IMR-90 (cell line): ENCODE measurements around the gene TSPYL1. TPM values are rescaled to one million over a fixed set of nuclear protein-coding genes. Genes with fewer than 3 reads are reported as not detected.

ENCODE experiments used
- ATAC-seq: fragments of 200-7000 bp; cut with Tn5 transposase; 2 replicates; pipeline ENCODE4 v1.9.1; 2020; ENCODE audit warnings: low read depth, mild to moderate bottlenecking, moderate library complexity
- BruUV-seq: library from RNA; stranded (reverse); fragments of 400-500 nt; replicated peaks from 2 replicates; lab custom pipeline; 2021; lab: Mats Ljungman, UMichigan
- CTCF ChIA-PET: fragments of 300-600 bp; formaldehyde crosslinking; extraction: SDS; loops from one replicate; lab custom pipeline; 2021; ENCODE audit warnings: antibody characterized with exemption; lab: Yijun Ruan, JAX
- POLR2A ChIA-PET: fragments of 300-600 bp; sonication (Branson Sonifier 250); formaldehyde crosslinking; loops from one replicate; lab custom pipeline; 2022; ENCODE audit warnings: antibody characterized with exemption; ENCODE audit not compliant: unreplicated experiment; lab: Charles Lee
- DNase-seq: peaks from one replicate; pipeline ENCODE4 v3.0.0; 2013
- H2AFZ ChIP-seq: replicated peaks from 2 replicates; pipeline ENCODE3; 2013; ENCODE audit warnings: low read length, mild to moderate bottlenecking; ENCODE audit not compliant: poor library complexity
- H2AK5ac ChIP-seq: 2 replicates; pipeline ENCODE4 v1.6.1; 2013; ENCODE audit warnings: low read depth, low read length, inconsistent platforms
- H2AK9ac ChIP-seq: replicated peaks from 2 replicates; pipeline ENCODE3; 2013; ENCODE audit warnings: mild to moderate bottlenecking, low read depth, low read length, moderate library complexity; ENCODE audit not compliant: poor library complexity
- H2BK120ac ChIP-seq: 2 replicates; pipeline ENCODE4 v1.6.1; 2013; ENCODE audit warnings: low read depth, low read length, inconsistent platforms
- H2BK15ac ChIP-seq: 3 replicates; pipeline ENCODE4 v1.6.1; 2013; ENCODE audit warnings: low read depth, low read length, inconsistent platforms
- H2BK20ac ChIP-seq: 2 replicates; pipeline ENCODE4 v1.6.1; 2013; ENCODE audit warnings: low read depth, mild to moderate bottlenecking, inconsistent platforms, low read length, moderate library complexity
- H2BK5ac ChIP-seq: 2 replicates; pipeline ENCODE4 v1.6.1; 2013; ENCODE audit warnings: mild to moderate bottlenecking, low read depth, low read length, inconsistent platforms; ENCODE audit not compliant: poor library complexity, severe bottlenecking
- H3K14ac ChIP-seq: replicated peaks from 2 replicates; pipeline ENCODE4 v1.6.1; 2013; ENCODE audit warnings: low read depth, low read length, inconsistent platforms
- H3K18ac ChIP-seq: 2 replicates; pipeline ENCODE4 v1.6.1; 2013; ENCODE audit warnings: low read depth, low read length, control low read depth
- H3K23ac ChIP-seq: 2 replicates; pipeline ENCODE4 v1.6.1; 2013; ENCODE audit warnings: low read depth, low read length, inconsistent platforms
- H3K27ac ChIP-seq: 2 replicates; pipeline ENCODE4 v1.5.1; 2013; ENCODE audit warnings: mild to moderate bottlenecking, control low read depth, low read length; ENCODE audit not compliant: insufficient read depth
- H3K27me3 ChIP-seq: 2 replicates; pipeline ENCODE4 v1.6.1; 2013; ENCODE audit warnings: low read length; ENCODE audit not compliant: control insufficient read depth, insufficient read depth
- H3K36me3 ChIP-seq: 2 replicates; pipeline ENCODE4 v1.6.1; 2013; ENCODE audit warnings: low read length, mixed read lengths; ENCODE audit not compliant: control insufficient read depth, insufficient read depth
- H3K4ac ChIP-seq: 2 replicates; pipeline ENCODE4 v1.6.1; 2013; ENCODE audit warnings: low read depth, low read length, inconsistent platforms
- H3K4me1 ChIP-seq: 2 replicates; pipeline ENCODE4 v1.6.1; 2013; ENCODE audit warnings: low read length, mixed read lengths; ENCODE audit not compliant: control insufficient read depth, insufficient read depth
- H3K4me2 ChIP-seq: 2 replicates; pipeline ENCODE4 v1.6.1; 2013; ENCODE audit warnings: low read depth, mild to moderate bottlenecking, control low read depth, low read length, moderate library complexity
- H3K4me3 ChIP-seq: 2 replicates; pipeline ENCODE4 v1.5.1; 2013; ENCODE audit warnings: low read depth, mild to moderate bottlenecking, control low read depth, low read length, moderate library complexity; ENCODE audit not compliant: insufficient read depth
- H3K56ac ChIP-seq: 2 replicates; pipeline ENCODE4 v1.6.1; 2013; ENCODE audit warnings: low read length, inconsistent platforms; ENCODE audit not compliant: insufficient read depth; ENCODE audit errors: extremely low read depth
- H3K79me1 ChIP-seq, 2 experiments: 2 replicates each; pipeline ENCODE4 v1.6.1; 2013; ENCODE audit warnings: low read length in 2 of 2, inconsistent platforms in 1 of 2, low read depth in 1 of 2
- H3K9ac ChIP-seq: 2 replicates; pipeline ENCODE4 v1.6.1; 2013; ENCODE audit warnings: low read depth, low read length, control low read depth
- H3K9me1 ChIP-seq: 2 replicates; pipeline ENCODE4 v1.6.1; 2013; ENCODE audit warnings: low read length, inconsistent platforms; ENCODE audit not compliant: insufficient read depth
- H3K9me3 ChIP-seq: 2 replicates; pipeline ENCODE4 v1.6.1; 2013; ENCODE audit warnings: low read length; ENCODE audit not compliant: control insufficient read depth, insufficient read depth
- H4K20me1 ChIP-seq: 2 replicates; pipeline ENCODE4 v1.6.1; 2013; ENCODE audit warnings: low read length, inconsistent platforms; ENCODE audit not compliant: insufficient read depth
- H4K5ac ChIP-seq: 2 replicates; pipeline ENCODE4 v1.6.1; 2013; ENCODE audit warnings: mild to moderate bottlenecking, low read depth, low read length, control low read depth
- H4K8ac ChIP-seq, 2 experiments: 2 replicates each; pipeline ENCODE4 v1.6.1; 2013; ENCODE audit warnings: low read depth in 2 of 2, low read length in 2 of 2, control low read depth in 1 of 2, inconsistent platforms in 1 of 2
- H4K91ac ChIP-seq: 2 replicates; pipeline ENCODE4 v1.6.1; 2013; ENCODE audit warnings: low read depth, low read length, inconsistent platforms; ENCODE audit not compliant: insufficient read depth
- BHLHE40 ChIP-seq: fragments of 150-350 bp; IDR thresholded peaks from 2 replicates; pipeline ENCODE4 v1.6.1; 2016; ENCODE audit warnings: mild to moderate bottlenecking, low read depth, low read length
- CEBPB ChIP-seq: IDR thresholded peaks from 2 replicates; pipeline ENCODE4 v1.6.1; 2012; ENCODE audit warnings: low read depth, low read length, improper control_type of control experiment
- CHD1 ChIP-seq: IDR thresholded peaks from 2 replicates; pipeline ENCODE4 v1.6.1; 2012; ENCODE audit warnings: low read depth, low read length, improper control_type of control experiment
- CTCF ChIP-seq: conservative IDR thresholded peaks from 2 replicates; pipeline ENCODE4 v1.5.1; 2012; ENCODE audit warnings: mild to moderate bottlenecking, low read depth, low read length, improper control_type of control experiment
- MXI1 ChIP-seq: IDR thresholded peaks from 2 replicates; pipeline ENCODE4 v1.6.1; 2012; ENCODE audit warnings: low read depth, mild to moderate bottlenecking, low read length, moderate library complexity, borderline replicate concordance
- NFE2L2 ChIP-seq: fragments of 150-350 bp; IDR thresholded peaks from 2 replicates; pipeline ENCODE4 v1.6.1; 2016; ENCODE audit warnings: low read depth, mild to moderate bottlenecking, low read length
- POLR2A ChIP-seq: IDR thresholded peaks from 2 replicates; pipeline ENCODE4 v1.6.1; 2012; ENCODE audit warnings: mild to moderate bottlenecking, low read depth, low read length
- RAD21 ChIP-seq: IDR thresholded peaks from 2 replicates; pipeline ENCODE4 v1.6.1; 2012; ENCODE audit warnings: low read length, improper control_type of control experiment
- RCOR1 ChIP-seq: IDR thresholded peaks from 2 replicates; pipeline ENCODE4 v1.6.1; 2012; ENCODE audit warnings: mild to moderate bottlenecking, low read length, improper control_type of control experiment; ENCODE audit not compliant: insufficient replicate concordance
- RFX5 ChIP-seq: IDR thresholded peaks from 2 replicates; pipeline ENCODE4 v1.8.0; 2012; ENCODE audit warnings: low read depth, mild to moderate bottlenecking, low read length, moderate library complexity
- SMC3 ChIP-seq: fragments of 150-350 bp; IDR thresholded peaks from 2 replicates; pipeline ENCODE4 v1.6.1; 2016; ENCODE audit warnings: low read depth, mild to moderate bottlenecking, antibody characterized with exemption, low read length, moderate library complexity
- WGBS, 2 experiments: methylation state at CpG; one replicate each; pipeline versions ENCODE4 v1.1.5 to v1.1.7; 2013; ENCODE audit warnings: missing lambda C conversion rate in 2 of 2; ENCODE audit not compliant: insufficient read length in 1 of 2; ENCODE audit errors: extremely low coverage in 2 of 2; 5-methylcytosine and 5-hydroxymethylcytosine counted together
- dilution Hi-C: fragments of 300-500 bp; cut with HindIII; formaldehyde crosslinking; loops from one replicate; pipeline ENCODE4 v1.14.3; 2018; ENCODE audit warnings: low sequenced_read_pairs; ENCODE audit not compliant: unreplicated experiment
- in situ Hi-C: fragments of 300-500 bp; cut with MboI; formaldehyde crosslinking; loops from 3 replicates; pipeline ENCODE4 v1.14.3; 2019; ENCODE audit warnings: low sequenced_read_pairs, inconsistent platforms, mixed read lengths
- intact Hi-C: fragments of 100-400 bp; cut with micrococcal nuclease; formaldehyde crosslinking; loops from 2 replicates; pipeline ENCODE4 v1.10.0; 2022
- polyA plus RNA-seq, 3 experiments: library from polyadenylated mRNA; depleted of rRNA; stranded (reverse); fragments of >200 nt; gene quantifications; 2 replicates each; pipeline ENCODE4 v1.2.3, GENCODE V29; 2012; ENCODE audit warnings: low replicate concordance in 1 of 3
- total RNA-seq: library from RNA; depleted of rRNA; stranded (reverse); fragments of >200 nt; gene quantifications from 2 replicates; pipeline ENCODE4 v1.2.3, GENCODE V29; 2012
- TF ChIP-seq, protein P1 (sequence below): fragments of 150-350 bp; IDR thresholded peaks from 2 replicates; pipeline ENCODE4 v1.6.1; 2016; ENCODE audit warnings: low read depth, mild to moderate bottlenecking, low read length, moderate library complexity, borderline replicate concordance
- TF ChIP-seq, protein P2 (sequence below): fragments of 150-350 bp; IDR thresholded peaks from 2 replicates; pipeline ENCODE4 v1.6.1; 2017; ENCODE audit warnings: mild to moderate bottlenecking, antibody characterized with exemption, low read length, low read depth

The TSPYL1 gene
- total and polyA plus RNA-seq, 2 of the 4 experiments (the other 2 are of a cell fraction) = 32.4 to 111 TPM

DNA sequence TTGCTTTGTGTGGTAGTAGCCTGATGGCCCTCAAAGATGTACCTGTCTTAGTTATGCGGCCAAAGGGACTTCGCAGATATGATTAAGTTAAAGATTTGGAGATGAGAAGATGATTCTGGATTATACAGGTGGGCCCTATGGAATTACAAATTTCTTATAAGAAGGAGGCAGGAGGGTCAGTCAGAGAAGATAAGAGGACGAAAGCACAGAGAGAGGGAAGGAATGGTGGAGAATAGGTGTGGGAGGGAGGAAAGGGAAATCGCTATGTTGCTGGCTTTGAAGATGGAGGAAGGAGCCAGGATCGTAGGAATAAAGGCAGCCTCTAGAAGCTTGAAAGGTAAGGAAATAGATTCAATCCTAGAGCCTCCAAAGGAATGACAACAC lies 1.2 kb upstream of the TSPYL1 start:
- ChIA-PET CTCF (interaction anchor here (3.5 kb wide), 2 partner anchors 12 to 280 kb away, joined by 9 to 20 read pairs; no protein-coding TSS in a partner anchor), POLR2A (no interaction called here)
- Histone ChIP-seq H3K23ac (no peak overlapping the region), H4K20me1 (peaks cover 27% of the 10 kb centered on the region), H3K36me3 (0 out of 2 replicates have a peak, but pooled peaks cover 6% of the 10 kb centered on the region), H3K18ac (no peak overlapping the region), H3K9ac (no peak overlapping the region), H3K27me3 (no peaks in the 10 kb centered on the region), H3K9me1 (peaks cover 5% of the 10 kb centered on the region), H3K4me2 (peak overlapping the region; percentile 93; the same call in 1 of the 2 replicates), H2AK5ac (no peak overlapping the region), H4K5ac (peak overlapping the region; percentile 52; the same call in 1 of the 2 replicates), H2AFZ (no peak overlapping the region), H4K8ac (peak overlapping the region; percentile 73 to 98; a peak in 3 of 4 replicates), H2BK5ac (no peak overlapping the region), H3K4ac (no peak overlapping the region), H4K91ac (no peak overlapping the region), H3K4me1 (peaks cover 6% of the 10 kb centered on the region), H2AK9ac (no peak overlapping the region), H3K14ac (no peak overlapping the region), H3K27ac (no peak overlapping the region), H2BK15ac (no peak overlapping the region), H3K56ac (no peak overlapping the region), H3K4me3 (no peak overlapping the region), H2BK120ac (no peak overlapping the region), H2BK20ac (no peak overlapping the region), H3K79me1 (peaks cover 0 to 32% of the 10 kb centered on the region in 2 experiments; a peak in 3 of 4 replicates), H3K9me3 (no peaks in the 10 kb centered on the region)
- dilution Hi-C loops (no loop called here), intact Hi-C loops (loop anchor here (2.0 kb wide), 1 partner anchor 290 kb away; the partner anchor contains the start of gene RWDD1), in situ Hi-C loops (loop anchor here (25.0 kb wide), 1 partner anchor 156 kb away; no protein-coding TSS in a partner anchor)
- ATAC-seq = no peak
- TF ChIP-seq RAD21 (no peak), RCOR1 (no peak), CHD1 (no peak), SMC3 (no peak), CTCF (no peak), BHLHE40 (no peak), RFX5 (no peak), NFE2L2 (no peak), MXI1 (no peak), POLR2A (no peak), CEBPB (no peak)
- TF ChIP-seq, protein P1, sequence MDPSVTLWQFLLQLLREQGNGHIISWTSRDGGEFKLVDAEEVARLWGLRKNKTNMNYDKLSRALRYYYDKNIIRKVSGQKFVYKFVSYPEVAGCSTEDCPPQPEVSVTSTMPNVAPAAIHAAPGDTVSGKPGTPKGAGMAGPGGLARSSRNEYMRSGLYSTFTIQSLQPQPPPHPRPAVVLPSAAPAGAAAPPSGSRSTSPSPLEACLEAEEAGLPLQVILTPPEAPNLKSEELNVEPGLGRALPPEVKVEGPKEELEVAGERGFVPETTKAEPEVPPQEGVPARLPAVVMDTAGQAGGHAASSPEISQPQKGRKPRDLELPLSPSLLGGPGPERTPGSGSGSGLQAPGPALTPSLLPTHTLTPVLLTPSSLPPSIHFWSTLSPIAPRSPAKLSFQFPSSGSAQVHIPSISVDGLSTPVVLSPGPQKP = no peak
- TF ChIP-seq, protein P2, sequence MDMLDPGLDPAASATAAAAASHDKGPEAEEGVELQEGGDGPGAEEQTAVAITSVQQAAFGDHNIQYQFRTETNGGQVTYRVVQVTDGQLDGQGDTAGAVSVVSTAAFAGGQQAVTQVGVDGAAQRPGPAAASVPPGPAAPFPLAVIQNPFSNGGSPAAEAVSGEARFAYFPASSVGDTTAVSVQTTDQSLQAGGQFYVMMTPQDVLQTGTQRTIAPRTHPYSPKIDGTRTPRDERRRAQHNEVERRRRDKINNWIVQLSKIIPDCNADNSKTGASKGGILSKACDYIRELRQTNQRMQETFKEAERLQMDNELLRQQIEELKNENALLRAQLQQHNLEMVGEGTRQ = no peak
- no peak for DNase-seq
- WGBS, 2 experiments = 92% methylated on average over 2 of the region's 5 CpGs; no CpG with 5 or more reads in 1 of the 2 experiments
- BruUV-seq = no TSS peak
